Heart left ventricle (tissue), 13 donors: ENCODE data around the gene STPG2.

Experiments
- CTCF ChIP-seq, 12 donors: fragments of 200-600 bp; sonication (generic) in 4 of 12; IDR thresholded peaks; one replicate each; pipeline versions ENCODE4 v1.5.0 to v1.8.0; 2018 to 2022; ENCODE audit warnings: antibody characterized with exemption in 12 of 12, mild to moderate bottlenecking in 5 of 12
- POLR2A ChIP-seq, 2 donors: fragments of 450-650 bp; IDR thresholded peaks; one replicate each; pipeline ENCODE4 v1.6.1; 2017; ENCODE audit warnings: antibody characterized with exemption in 2 of 2, mild to moderate bottlenecking in 2 of 2, moderate library complexity in 2 of 2
- donor health status: ischemic (EF 13 %, LVEDD 7.1; RV severe dilation, severe dysfunction).
- donor health status: DM: no; HTN: yes; CAD: no.
- donor health status: DM: no; HTN: no; CAD: no.
- donor health status: ischemic (EF 25% LVEDD 6.9; RV normal size, moderate dysfunction).
- donor health status: ischemic (EF 25% LVEDD 5.7; RV mildly dilated, moderate dysfunction).
- donor health status: ischemic (EF 35%, LVEDD 5.7; RV mildly dilated, moderate dysfunction).
- donor health status: nonischemic (EF 11% LVEDD 7.7; RV severe dilation, severe dysfunction).
- donor health status: DM: yes; HTN: yes; CAD: no.
- donor health status: PGD.
- donor health status: ischemic (EF 29% LVEDD 5.4; RV normal size, mild dysfunction).
- donor health status: nonischemic (EF 23%, LVEDD 6.1; RV moderate dilation, normal function).

- TF ChIP-seq CTCF (IDR thresholded peaks at IDR 0.05) = no peak
- no peak for TF ChIP-seq POLR2A (IDR thresholded peaks at IDR 0.05)
Measured at GRCh38 chr4:97691111-97691605, 452.1 kb downstream of the STPG2 start.
